Right forelimb (tissue), 1 donor: ENCODE results near the gene DACH2.

ENCODE experiments used
- DNase-seq: peaks from one replicate; pipeline ENCODE4 v3.0.0-alpha.2; 2018

Gene DACH2

GRCh38 chrX:86829786-86830185 lies 681.5 kb downstream of the DACH2 start:
- DNase-seq, result no peak

- no peak for DNase-seq
These were observed 682.4 kb downstream of the DACH2 start for GRCh38 chrX:86830685-86831084.

- DNase-seq, result no peak
These were observed 696.9 kb downstream of the DACH2 start for GRCh38 chrX:86845101-86845500.
